ENCODE results near the gene ALDOC. TPM values are rescaled to one million over a fixed set of nuclear protein-coding genes. Genes with fewer than 3 reads are reported as not detected.

The ALDOC gene
- total and polyA plus RNA-seq, 2 of the 13 experiments (the other 11 are each of a cell fraction or from before 2014, with no cell fraction given): 15.4 to 60.9 TPM

- TF ChIP-seq STAT6 (CRISPR knock-in tag; IDR thresholded peaks at IDR 0.05; ENCODE audit: borderline replicate concordance) (no peak), REST (IDR thresholded peaks at IDR 0.05; ENCODE audit: borderline replicate concordance in 1 of 2, low read depth in 1 of 2, low read length in 2 of 2) (no peak), ZFP82 (CRISPR knock-in tag; IDR thresholded peaks at IDR 0.05; ENCODE audit: borderline replicate concordance) (0 out of 2 replicates have a peak, but pooled peaks have one; percentile 82), TFDP2 (CRISPR knock-in tag; IDR thresholded peaks at IDR 0.05) (peak; percentile 97), SOX13 (IDR thresholded peaks at IDR 0.05) (no peak), SOX13 (CRISPR knock-in tag; conservative IDR thresholded peaks at IDR 0.05 in 1 of 2, IDR thresholded peaks at IDR 0.05 in 1 of 2) (no peak), KDM5A (IDR thresholded peaks at IDR 0.05; ENCODE audit: borderline replicate concordance, low read length) (peak; percentile 82), MXI1 (IDR thresholded peaks at IDR 0.05; ENCODE audit: borderline replicate concordance, low read depth, low read length) (peak; percentile 89; the same call in 2 of the 3 replicates), AGO1 (IDR thresholded peaks at IDR 0.05; ENCODE audit: low read depth, low read length, poor library complexity, severe bottlenecking) (peak; percentile 80), NFKB2 (CRISPR knock-in tag; IDR thresholded peaks at IDR 0.05; ENCODE audit: borderline replicate concordance) (no peak; the same call in 1 of the 2 replicates), ZNF709 (CRISPR knock-in tag; IDR thresholded peaks at IDR 0.05) (peak; percentile 41; the same call in 1 of the 2 replicates), ZNF883 (CRISPR knock-in tag; IDR thresholded peaks at IDR 0.05; ENCODE audit: not compliant biosample characterization) (no peak), ZMYM4 (CRISPR knock-in tag; IDR thresholded peaks at IDR 0.05) (peak; percentile 59; the same call in 1 of the 2 replicates), MTERF4 (CRISPR knock-in tag; IDR thresholded peaks at IDR 0.05) (peak; percentile 38; the same call in 1 of the 2 replicates), YEATS4 (CRISPR knock-in tag; IDR thresholded peaks at IDR 0.05; ENCODE audit: borderline replicate concordance) (peak; percentile 42; the same call in 1 of the 2 replicates), CCDC6 (CRISPR knock-in tag; IDR thresholded peaks at IDR 0.05) (peak; percentile 60; the same call in 1 of the 2 replicates), ZNF547 (CRISPR knock-in tag; IDR thresholded peaks at IDR 0.05) (peak; percentile 6; the same call in 1 of the 2 replicates)
These were observed 22.2 kb upstream of the ALDOC start, which contains the start of gene SPAG5 (continued) for GRCh38 chr17:28598799-28599310.
